Body of pancreas (tissue), 4 donors: ENCODE results near the gene CNTNAP5. TPM values are rescaled to one million over a fixed set of nuclear protein-coding genes. Genes with fewer than 3 reads are reported as not detected.

ENCODE experiments used
- ATAC-seq: fragments of 150-250 bp; one replicate; pipeline ENCODE4 v1.9.1; 2016
- DNase-seq, 4 donors: peaks; one replicate each; pipeline ENCODE4 v3.0.0-alpha.2; 2019
- H3K27ac ChIP-seq, 4 donors: fragments of 200-600 bp; sonication (generic); 1 replicate in 3 of 4; 2 replicates in 1 of 4; pipeline versions ENCODE4 v1.5.1 to v1.6.1; 2016 to 2019; ENCODE audit warnings: mild to moderate bottlenecking in 1 of 4, mixed read lengths in 1 of 4, moderate library complexity in 1 of 4
- H3K27me3 ChIP-seq, 2 donors: fragments of 200-600 bp; sonication (generic); one replicate each; pipeline ENCODE4 v1.6.0; 2016; ENCODE audit warnings: mild to moderate bottlenecking in 1 of 2
- H3K36me3 ChIP-seq, 2 donors: fragments of 200-600 bp; sonication (generic); replicated peaks in 1 of 2; 2 replicates each; pipeline ENCODE4 v1.5.1; 2016; ENCODE audit warnings: low read depth in 2 of 2; ENCODE audit not compliant: insufficient read depth in 1 of 2
- H3K4me1 ChIP-seq: fragments of 200-600 bp; sonication (generic); one replicate; pipeline ENCODE4 v1.6.0; 2016
- H3K4me3 ChIP-seq, 2 donors: fragments of 200-600 bp; sonication (generic); 1 replicate in 1 of 2; 2 replicates in 1 of 2; pipeline ENCODE4 v1.5.1; 2016 to 2019
- H3K9me3 ChIP-seq, 3 donors: fragments of 200-600 bp; sonication (generic); 1 replicate in 2 of 3; 2 replicates in 1 of 3; pipeline ENCODE4 v1.5.1; 2016
- POLR2A ChIP-seq, 3 donors: fragments of 450-650 bp; IDR thresholded peaks; one replicate each; pipeline ENCODE4 v1.6.1; 2016; ENCODE audit warnings: antibody characterized with exemption in 3 of 3, mild to moderate bottlenecking in 2 of 3
- WGBS, 2 donors: methylation state at CpG; one replicate each; pipeline ENCODE4 v1.1.5; 2017; 5-methylcytosine and 5-hydroxymethylcytosine counted together
- intact Hi-C: fragments of 100-400 bp; cut with DNase I; formaldehyde crosslinking; loops from one replicate; pipeline ENCODE4 v1.15.1; 2023
- total RNA-seq, 2 donors: library from RNA; depleted of rRNA; stranded (reverse); fragments of >200 nt; gene quantifications; one replicate each; pipeline ENCODE4 v1.1.0, GENCODE V29; 2016
- TF ChIP-seq, protein P1 (sequence below), 7 experiments: fragments of 450-650 bp in 4 of 7; fragments of 200-600 bp in 3 of 7; sonication (generic) in 3 of 7; IDR thresholded peaks; one replicate each; pipeline ENCODE4 v1.5.1; 2016 to 2019; ENCODE audit warnings: antibody characterized with exemption in 7 of 7

CNTNAP5 gene
- total RNA-seq, 2 donors from 2014 or later = 0.26 to 0.33 TPM

DNA sequence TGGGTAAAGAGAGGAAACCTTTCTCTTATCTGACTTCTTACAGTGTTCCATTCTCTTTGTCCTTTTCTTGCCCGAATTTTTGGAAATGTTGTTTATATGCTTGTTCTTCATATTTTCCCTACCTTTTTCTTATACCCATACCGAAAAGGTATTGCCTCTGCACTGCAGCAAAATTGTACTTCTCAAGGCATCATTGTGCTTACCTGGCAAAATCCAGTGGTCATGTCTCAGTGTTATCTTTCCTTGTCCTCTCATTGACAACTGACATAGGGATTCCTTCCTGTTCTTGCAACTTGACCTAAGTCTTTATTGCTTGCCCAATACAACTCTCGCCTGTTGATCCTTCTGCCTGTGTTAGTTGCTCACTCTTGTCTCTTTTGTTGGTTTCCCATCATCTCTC, 842.2 kb downstream of the CNTNAP5 start:
- H3K4me1 ChIP-seq = no peaks in the 10 kb centered on the region
- no peaks in the 10 kb centered on the region for H3K27me3 ChIP-seq
- WGBS, 2 donors = 69 to 72% methylated on average over 3 of the region's 3 CpGs
- intact Hi-C loops = no loop called here
- no peak overlapping the region for H3K4me3 ChIP-seq
- no peaks in the 10 kb centered on the region for H3K36me3 ChIP-seq
- DNase-seq = no peak
- H3K9me3 ChIP-seq = no peaks in the 10 kb centered on the region
- H3K27ac ChIP-seq = no peak overlapping the region
- no peak for ATAC-seq
- TF ChIP-seq, protein P1, sequence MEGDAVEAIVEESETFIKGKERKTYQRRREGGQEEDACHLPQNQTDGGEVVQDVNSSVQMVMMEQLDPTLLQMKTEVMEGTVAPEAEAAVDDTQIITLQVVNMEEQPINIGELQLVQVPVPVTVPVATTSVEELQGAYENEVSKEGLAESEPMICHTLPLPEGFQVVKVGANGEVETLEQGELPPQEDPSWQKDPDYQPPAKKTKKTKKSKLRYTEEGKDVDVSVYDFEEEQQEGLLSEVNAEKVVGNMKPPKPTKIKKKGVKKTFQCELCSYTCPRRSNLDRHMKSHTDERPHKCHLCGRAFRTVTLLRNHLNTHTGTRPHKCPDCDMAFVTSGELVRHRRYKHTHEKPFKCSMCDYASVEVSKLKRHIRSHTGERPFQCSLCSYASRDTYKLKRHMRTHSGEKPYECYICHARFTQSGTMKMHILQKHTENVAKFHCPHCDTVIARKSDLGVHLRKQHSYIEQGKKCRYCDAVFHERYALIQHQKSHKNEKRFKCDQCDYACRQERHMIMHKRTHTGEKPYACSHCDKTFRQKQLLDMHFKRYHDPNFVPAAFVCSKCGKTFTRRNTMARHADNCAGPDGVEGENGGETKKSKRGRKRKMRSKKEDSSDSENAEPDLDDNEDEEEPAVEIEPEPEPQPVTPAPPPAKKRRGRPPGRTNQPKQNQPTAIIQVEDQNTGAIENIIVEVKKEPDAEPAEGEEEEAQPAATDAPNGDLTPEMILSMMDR (IDR thresholded peaks at IDR 0.05) = no peak
- TF ChIP-seq POLR2A (IDR thresholded peaks at IDR 0.05) = no peak

DNA sequence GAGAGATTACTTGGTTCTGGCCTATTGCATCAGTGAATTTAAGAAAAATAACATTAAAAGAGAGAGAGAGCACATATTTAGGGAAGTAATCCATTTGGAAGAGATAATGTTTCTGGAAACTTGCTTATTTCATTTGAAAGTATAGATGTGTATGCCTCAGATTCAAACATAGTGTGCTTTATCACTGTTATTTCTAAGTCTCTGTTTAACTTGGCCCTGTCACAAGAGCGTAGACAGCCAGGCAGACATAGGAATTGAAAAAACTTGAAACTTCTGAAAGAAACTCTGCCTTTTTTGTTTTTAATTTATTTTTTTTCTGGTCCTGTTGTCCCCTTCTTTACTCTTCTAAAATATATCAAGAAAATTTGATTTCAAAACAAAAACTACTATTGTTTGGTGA, 849.1 kb downstream of the CNTNAP5 start:
- Histone ChIP-seq H3K4me3 (no peak overlapping the region), H3K4me1 (peaks cover 13% of the 10 kb centered on the region), H3K27me3 (no peaks in the 10 kb centered on the region), H3K36me3 (no peaks in the 10 kb centered on the region), H3K27ac (no peak overlapping the region), H3K9me3 (no peaks in the 10 kb centered on the region)
- ATAC-seq (no peak), DNase-seq (no peak)
- WGBS, 2 donors = 28 to 55% methylated on average over 1 of the region's 1 CpG
- no peak for TF ChIP-seq POLR2A (IDR thresholded peaks at IDR 0.05)
- TF ChIP-seq, protein P1 (IDR thresholded peaks at IDR 0.05) = no peak
- intact Hi-C loops = no loop called here

DNA sequence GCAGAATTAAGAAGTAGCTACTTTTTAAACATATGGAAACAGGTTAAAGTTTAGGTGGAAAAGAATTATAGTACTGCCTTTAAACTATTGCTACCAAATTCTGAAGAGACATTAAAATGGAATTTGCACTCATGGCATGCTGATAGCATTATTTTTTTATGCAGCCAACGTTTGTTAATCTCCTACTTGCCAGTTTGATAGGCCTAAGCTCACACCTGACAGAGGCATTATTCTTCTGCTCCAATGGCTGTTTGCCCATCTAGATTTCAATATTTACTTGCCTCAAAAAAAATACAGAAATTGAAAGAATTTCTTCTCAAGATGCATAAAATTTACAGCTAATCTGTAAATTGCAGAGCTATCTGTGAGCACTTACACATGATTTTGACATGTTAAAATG, 849.6 kb downstream of the CNTNAP5 start:
- Histone ChIP-seq H3K27ac (no peak overlapping the region), H3K4me3 (no peak overlapping the region), H3K36me3 (no peaks in the 10 kb centered on the region), H3K4me1 (peaks cover 15% of the 10 kb centered on the region), H3K9me3 (no peaks in the 10 kb centered on the region), H3K27me3 (no peaks in the 10 kb centered on the region)
- ATAC-seq (no peak), DNase-seq (no peak)
- TF ChIP-seq POLR2A (IDR thresholded peaks at IDR 0.05) = no peak
- TF ChIP-seq, protein P1 (IDR thresholded peaks at IDR 0.05) = no peak
- intact Hi-C loops = no loop called here
- 5 to 8% methylated on average over 1 of the region's 1 CpG for WGBS, 2 donors

DNA sequence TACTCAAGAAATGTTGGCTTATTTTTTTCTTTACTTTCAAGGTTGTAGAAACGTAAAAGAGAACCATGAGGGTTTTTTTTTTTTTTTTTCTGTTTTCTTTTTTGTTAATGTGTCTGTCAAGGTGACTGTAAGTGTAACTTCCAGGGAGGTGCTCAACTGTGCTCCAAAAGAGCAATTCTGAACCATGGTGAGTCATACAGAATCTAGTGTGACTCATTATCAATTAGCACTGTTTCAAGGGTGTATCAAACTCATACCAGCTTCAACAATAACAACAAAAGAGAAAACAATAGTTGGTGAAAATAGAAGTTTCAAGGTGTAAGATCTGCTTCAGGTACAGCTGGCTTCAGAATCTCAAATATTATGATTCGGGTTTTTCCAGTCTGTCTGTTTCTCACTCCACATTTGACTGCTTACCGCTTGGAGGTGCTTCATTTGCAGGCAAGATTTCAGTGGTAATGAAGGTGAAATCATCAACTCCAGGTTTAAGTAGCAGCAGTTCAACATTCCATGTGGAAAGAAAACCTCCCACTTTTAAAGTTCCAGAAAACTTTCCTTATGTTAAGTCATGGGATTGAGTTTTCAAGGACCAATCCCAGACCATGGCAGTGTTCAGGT, 850.6 kb downstream of the CNTNAP5 start:
- Histone ChIP-seq H3K27ac (no peak overlapping the region), H3K4me1 (peaks cover 22% of the 10 kb centered on the region), H3K9me3 (no peaks in the 10 kb centered on the region), H3K36me3 (no peaks in the 10 kb centered on the region), H3K27me3 (no peaks in the 10 kb centered on the region), H3K4me3 (no peak overlapping the region)
- TF ChIP-seq, protein P1 (IDR thresholded peaks at IDR 0.05) = no peak
- TF ChIP-seq POLR2A (IDR thresholded peaks at IDR 0.05) = no peak
- ATAC-seq = no peak
- 74 to 77% methylated on average over 3 of the region's 3 CpGs for WGBS, 2 donors
- intact Hi-C loops = no loop called here
- DNase-seq = no peak

DNA sequence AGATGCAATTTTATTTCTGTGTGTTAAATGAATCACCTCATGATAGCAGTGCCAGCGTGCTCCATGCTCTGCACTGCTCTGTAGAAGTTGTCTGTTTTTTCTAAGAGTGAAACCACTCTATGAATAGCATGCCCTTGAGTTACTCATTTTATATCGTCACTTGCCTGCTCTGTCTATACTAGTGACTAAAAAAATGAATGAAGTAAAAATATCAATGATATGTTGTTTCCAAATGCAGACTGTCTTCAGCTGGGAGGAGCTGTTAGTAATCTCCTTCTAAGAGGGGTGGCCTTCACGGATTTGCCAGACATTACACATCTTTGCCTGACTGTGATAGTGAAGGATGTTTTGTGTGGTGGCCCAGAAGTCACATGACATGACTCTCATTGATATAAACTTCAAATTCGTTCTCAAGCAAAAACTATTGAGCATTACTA, 852.1 kb downstream of the CNTNAP5 start:
- no peak overlapping the region for H3K4me3 ChIP-seq
- intact Hi-C loops = no loop called here
- H3K4me1 ChIP-seq = peaks cover 34% of the 10 kb centered on the region
- DNase-seq (no peak), ATAC-seq (no peak)
- no peaks in the 10 kb centered on the region for H3K36me3 ChIP-seq
- no peaks in the 10 kb centered on the region for H3K9me3 ChIP-seq
- no peak for TF ChIP-seq POLR2A (IDR thresholded peaks at IDR 0.05)
- TF ChIP-seq, protein P1 (IDR thresholded peaks at IDR 0.05) = no peak
- H3K27ac ChIP-seq = no peak overlapping the region
- H3K27me3 ChIP-seq = no peaks in the 10 kb centered on the region
- 30 to 45% methylated on average over 4 of the region's 4 CpGs for WGBS, 2 donors
